ENCODE results near the gene PTGES2. TPM values are rescaled to one million over a fixed set of nuclear protein-coding genes. Genes with fewer than 3 reads are reported as not detected.

PTGES2 gene
- total RNA-seq, 1 donor from 2014 or later: 101 TPM

- Histone ChIP-seq H3K9me3 (no peaks in the 10 kb centered on the region), H3K4me1 (peaks cover 57% of the 10 kb centered on the region), H3K27ac (peak overlapping the region; percentile 91), H3K4me3 (no peak overlapping the region), H3K27me3 (no peaks in the 10 kb centered on the region), H3K36me3 (peaks cover 4 to 59% of the 10 kb centered on the region in 2 donors)
- DNase-seq (ENCODE audit: extremely low spot score in 2 of 2): no peak
- TF ChIP-seq POLR2AphosphoS5 (IDR thresholded peaks at IDR 0.05; ENCODE audit: insufficient read depth in 1 of 2, low read depth in 1 of 2) (no peak), POLR2A (IDR thresholded peaks at IDR 0.05) (no peak)
- TF ChIP-seq, protein P1, sequence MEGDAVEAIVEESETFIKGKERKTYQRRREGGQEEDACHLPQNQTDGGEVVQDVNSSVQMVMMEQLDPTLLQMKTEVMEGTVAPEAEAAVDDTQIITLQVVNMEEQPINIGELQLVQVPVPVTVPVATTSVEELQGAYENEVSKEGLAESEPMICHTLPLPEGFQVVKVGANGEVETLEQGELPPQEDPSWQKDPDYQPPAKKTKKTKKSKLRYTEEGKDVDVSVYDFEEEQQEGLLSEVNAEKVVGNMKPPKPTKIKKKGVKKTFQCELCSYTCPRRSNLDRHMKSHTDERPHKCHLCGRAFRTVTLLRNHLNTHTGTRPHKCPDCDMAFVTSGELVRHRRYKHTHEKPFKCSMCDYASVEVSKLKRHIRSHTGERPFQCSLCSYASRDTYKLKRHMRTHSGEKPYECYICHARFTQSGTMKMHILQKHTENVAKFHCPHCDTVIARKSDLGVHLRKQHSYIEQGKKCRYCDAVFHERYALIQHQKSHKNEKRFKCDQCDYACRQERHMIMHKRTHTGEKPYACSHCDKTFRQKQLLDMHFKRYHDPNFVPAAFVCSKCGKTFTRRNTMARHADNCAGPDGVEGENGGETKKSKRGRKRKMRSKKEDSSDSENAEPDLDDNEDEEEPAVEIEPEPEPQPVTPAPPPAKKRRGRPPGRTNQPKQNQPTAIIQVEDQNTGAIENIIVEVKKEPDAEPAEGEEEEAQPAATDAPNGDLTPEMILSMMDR (IDR thresholded peaks at IDR 0.05): no peak
- intact Hi-C loops (cut with DNase I): no loop called here
These were observed 24.5 kb downstream of the PTGES2 start for GRCh38 chr9:128102861-128103588.

GRCh38 chr9:128102196-128102595, 25.3 kb downstream of the PTGES2 start:
- intact Hi-C loops (cut with DNase I): no loop called here
- peaks cover 3 to 51% of the 10 kb centered on the region in 2 donors for H3K36me3 ChIP-seq

DNA sequence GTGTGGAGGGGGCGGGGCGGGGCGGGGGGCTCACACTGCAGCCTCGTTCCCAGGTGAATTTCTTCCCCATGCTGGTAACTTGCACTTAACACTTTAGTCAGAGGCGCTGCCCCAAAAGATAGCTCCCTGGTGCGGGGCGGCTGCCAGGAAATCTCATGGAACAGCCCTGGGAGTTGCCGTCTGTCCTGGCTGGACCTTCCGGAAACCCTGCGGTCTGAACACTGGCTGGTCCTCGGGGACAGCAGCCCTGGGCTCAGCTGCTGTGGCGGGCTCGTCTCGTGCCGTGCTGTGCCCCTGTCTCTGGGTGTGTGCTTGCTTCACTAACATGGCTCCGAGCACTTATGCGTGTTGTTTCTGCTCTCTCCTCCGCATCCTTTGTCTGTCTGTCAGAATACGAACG, 25.8 kb downstream of the PTGES2 start:
- peak overlapping the region; percentile 91 for H3K27ac ChIP-seq
- no peaks in the 10 kb centered on the region for H3K9me3 ChIP-seq
- H3K36me3 ChIP-seq: peaks cover 0 to 46% of the 10 kb centered on the region in 2 donors
- no peak overlapping the region for H3K4me3 ChIP-seq
- no peak for DNase-seq (ENCODE audit: extremely low spot score in 2 of 2)
- peaks cover 70% of the 10 kb centered on the region for H3K4me1 ChIP-seq
- TF ChIP-seq POLR2A (IDR thresholded peaks at IDR 0.05): no peak
- TF ChIP-seq, protein P1 (IDR thresholded peaks at IDR 0.05): no peak
- no peak for TF ChIP-seq POLR2AphosphoS5 (IDR thresholded peaks at IDR 0.05; ENCODE audit: insufficient read depth in 1 of 2, low read depth in 1 of 2)
- no peaks in the 10 kb centered on the region for H3K27me3 ChIP-seq
- intact Hi-C loops (cut with DNase I): no loop called here

More at GRCh38 chr9:128102196-128102595, 25.3 kb downstream of the PTGES2 start:
- no peak for DNase-seq (ENCODE audit: extremely low spot score in 2 of 2)
- H3K4me1 ChIP-seq: peaks cover 65% of the 10 kb centered on the region
- no peak overlapping the region for H3K4me3 ChIP-seq
- no peaks in the 10 kb centered on the region for H3K9me3 ChIP-seq
- peak overlapping the region; percentile 91 for H3K27ac ChIP-seq
- H3K27me3 ChIP-seq: no peaks in the 10 kb centered on the region
- TF ChIP-seq, protein P1 (IDR thresholded peaks at IDR 0.05): no peak
- TF ChIP-seq POLR2A (IDR thresholded peaks at IDR 0.05) (no peak), POLR2AphosphoS5 (IDR thresholded peaks at IDR 0.05; ENCODE audit: insufficient read depth in 1 of 2, low read depth in 1 of 2) (no peak)

DNA sequence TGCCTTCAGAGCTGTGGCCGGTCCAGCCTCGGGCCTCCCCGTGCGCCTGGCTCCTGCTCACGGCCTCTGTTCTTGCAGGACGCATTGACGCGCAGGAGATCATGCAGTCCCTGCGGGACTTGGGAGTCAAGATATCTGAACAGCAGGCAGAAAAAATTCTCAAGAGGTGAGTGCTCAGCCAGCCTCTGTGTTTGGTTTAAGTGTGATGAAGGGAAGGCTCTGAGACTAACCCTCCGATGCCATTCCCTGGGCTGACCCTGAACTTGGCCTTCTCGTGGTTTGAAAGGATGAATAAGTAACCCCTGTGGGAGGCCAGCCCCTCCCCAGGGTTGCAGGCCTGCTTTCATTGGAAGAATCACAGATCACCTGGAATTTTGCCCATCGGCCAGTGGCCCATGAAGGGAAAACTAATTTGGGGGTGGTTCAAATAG, 26.3 kb downstream of the PTGES2 start:
- TF ChIP-seq POLR2A (IDR thresholded peaks at IDR 0.05) (no peak), POLR2AphosphoS5 (IDR thresholded peaks at IDR 0.05; ENCODE audit: insufficient read depth in 1 of 2, low read depth in 1 of 2) (no peak)
- TF ChIP-seq, protein P1 (IDR thresholded peaks at IDR 0.05): no peak

DNA sequence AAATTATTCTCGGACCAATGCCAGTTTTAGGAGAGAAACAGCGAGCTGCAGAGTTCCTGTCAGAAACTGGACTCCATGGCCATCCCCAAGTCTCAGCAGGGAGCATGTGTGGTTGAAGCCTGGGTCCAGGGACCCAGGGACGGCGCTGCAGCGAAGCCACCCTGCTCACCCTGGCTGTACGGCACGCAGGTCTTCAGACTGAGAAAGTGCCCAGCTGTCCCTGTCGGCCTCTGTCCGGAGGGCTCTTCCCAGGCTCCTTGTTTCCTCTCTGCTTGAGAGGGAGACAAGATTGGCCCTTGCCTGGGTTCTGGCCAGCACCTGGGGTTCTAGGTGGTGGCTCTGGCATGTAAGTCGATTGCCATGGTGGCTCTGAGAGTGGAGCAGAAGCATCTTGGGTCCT, 26.9 kb downstream of the PTGES2 start:
- Histone ChIP-seq H3K36me3 (peaks cover 0 to 34% of the 10 kb centered on the region in 2 donors), H3K27me3 (no peaks in the 10 kb centered on the region), H3K9me3 (no peaks in the 10 kb centered on the region), H3K4me1 (peaks cover 81% of the 10 kb centered on the region), H3K4me3 (peak overlapping the region in 1 of 2 donors; percentile 40), H3K27ac (peak overlapping the region; percentile 91)
- no peak for DNase-seq (ENCODE audit: extremely low spot score in 2 of 2)
- intact Hi-C loops (cut with DNase I): no loop called here
- TF ChIP-seq POLR2AphosphoS5 (IDR thresholded peaks at IDR 0.05; ENCODE audit: insufficient read depth in 1 of 2, low read depth in 1 of 2) (no peak), POLR2A (IDR thresholded peaks at IDR 0.05) (no peak)
- TF ChIP-seq, protein P1 (IDR thresholded peaks at IDR 0.05): no peak

More for the DNA sequence above, 26.3 kb downstream of the PTGES2 start:
- Histone ChIP-seq H3K27ac (peak overlapping the region; percentile 91), H3K9me3 (no peaks in the 10 kb centered on the region), H3K4me1 (peaks cover 74% of the 10 kb centered on the region), H3K4me3 (no peak overlapping the region), H3K27me3 (no peaks in the 10 kb centered on the region), H3K36me3 (peaks cover 0 to 41% of the 10 kb centered on the region in 2 donors)
- DNase-seq (ENCODE audit: extremely low spot score in 2 of 2): no peak
- intact Hi-C loops (cut with DNase I): no loop called here

Data from vagina (tissue), 2 donors.